Kidney (tissue), 22 donors: ENCODE data around the gene ZNF687. TPM values are rescaled to one million over a fixed set of nuclear protein-coding genes. Genes with fewer than 3 reads are reported as not detected.

Source experiments
- DNase-seq, 5 donors: peaks; one replicate each; pipeline ENCODE4 v3.0.0-alpha.2; 2013 to 2020
- FAIRE-seq: peaks from 2 replicates; lab custom pipeline; 2012; peaks lifted over from hg19 to GRCh38; lab: Jason Lieb, UNC
- H3K27ac ChIP-seq, 2 donors: one replicate each; pipeline ENCODE4 v1.7.0; 2013; ENCODE audit warnings: low read depth in 2 of 2, low read length in 2 of 2, inconsistent platforms in 1 of 2
- H3K27me3 ChIP-seq: one replicate; pipeline ENCODE4 v1.7.1; 2013; ENCODE audit warnings: low read length, inconsistent platforms; ENCODE audit not compliant: control insufficient read depth, insufficient read depth
- H3K36me3 ChIP-seq, 3 donors: one replicate each; pipeline versions ENCODE4 v1.7.0 to v1.7.1; 2013; ENCODE audit warnings: low read length in 3 of 3, control low read depth in 1 of 3, inconsistent platforms in 1 of 3; ENCODE audit not compliant: insufficient read depth in 3 of 3, control insufficient read depth in 2 of 3
- H3K4me1 ChIP-seq, 3 donors: one replicate each; pipeline versions ENCODE4 v1.7.0 to v1.7.1; 2013; ENCODE audit warnings: low read length in 3 of 3, inconsistent platforms in 1 of 3, low read depth in 1 of 3; ENCODE audit not compliant: control insufficient read depth in 2 of 3, insufficient read depth in 2 of 3
- H3K4me3 ChIP-seq, 3 donors: one replicate each; pipeline versions ENCODE4 v1.7.0 to v1.8.1; 2013; ENCODE audit warnings: low read length in 3 of 3, control low read depth in 1 of 3, inconsistent platforms in 1 of 3
- H3K9ac ChIP-seq, 3 donors: one replicate each; pipeline versions ENCODE4 v1.7.0 to v1.7.1; 2013; ENCODE audit warnings: low read length in 3 of 3, control low read depth in 1 of 3, inconsistent platforms in 1 of 3
- H3K9me3 ChIP-seq, 3 donors: one replicate each; pipeline versions ENCODE4 v1.7.0 to v1.7.1; 2013; ENCODE audit warnings: low read length in 3 of 3, control low read depth in 1 of 3, inconsistent platforms in 1 of 3; ENCODE audit not compliant: control insufficient read depth in 2 of 3, insufficient read depth in 1 of 3
- CTCF ChIP-seq: IDR thresholded peaks from 3 replicates; pipeline ENCODE4 v1.5.1; 2012; ENCODE audit warnings: mild to moderate bottlenecking, moderate library complexity, borderline replicate concordance; ENCODE audit not compliant: insufficient read depth; ENCODE audit errors: extremely low read depth
- intact Hi-C: fragments of 100-400 bp; cut with DNase I; formaldehyde crosslinking; loops from one replicate; pipeline ENCODE4 v1.11.1; 2022
- long read RNA-seq, 10 donors: library from polyadenylated mRNA in 1 of 10; unstranded in 1 of 10; transcript quantifications; one replicate each; pipeline ENCODE4 v2.0.0 and lab custom pipeline, GENCODE V29; 2021 to 2026
- polyA plus RNA-seq: library from polyadenylated mRNA; stranded (reverse); fragments of 350-450 nt; fragmentation: Illumina TruSeq; extraction: RNeasy Lipid Tissue Mini Kit (QIAGEN cat#74804); gene quantifications from one replicate; pipeline ENCODE4 v1.2.3, GENCODE V29; 2014; ENCODE audit warnings: low read depth, low replicate concordance; ENCODE audit not compliant: insufficient read depth
- total RNA-seq: library from RNA; stranded (reverse); fragmentation: NEBNext Ultra II Directional; extraction: Animal tissue kit (Norgen Biotek cat#: 25700); gene quantifications from one replicate; pipeline ENCODE4 v1.2.1, GENCODE V29; 2021
- donor health status: control.
- donor health status: control.
- donor health status: control.
- donor health status: control.
- donor health status: control.
- donor health status: DM: yes; HTN: yes; CAD: no.
- donor health status: Normal renal cell carcinoma (clear cell type).

The ZNF687 gene
- total RNA-seq (30.3 TPM), polyA plus RNA-seq (8.5 TPM)
- long read RNA-seq, donor 1, partial matches to known transcripts: 0 of 4 reads
- long read RNA-seq, donor 1, other reads (novel, unspliced or antisense): 0 of 4 reads
- long read RNA-seq, donor 2, full-length matches to known transcripts: 6 of 34 reads
- long read RNA-seq, donor 2, partial matches to known transcripts: 28 of 34 reads
- long read RNA-seq, donor 2, other reads (novel, unspliced or antisense): 0 of 34 reads
- long read RNA-seq, donor 3, full-length matches to known transcripts: 6 of 6 reads
- long read RNA-seq, donor 3, partial matches to known transcripts: 0 of 6 reads
- long read RNA-seq, donor 3, other reads (novel, unspliced or antisense): 0 of 6 reads
- long read RNA-seq, donor 4, partial matches to known transcripts: 0 of 2 reads
- long read RNA-seq, donor 4, other reads (novel, unspliced or antisense): 0 of 2 reads
- long read RNA-seq, donor 5, partial matches to known transcripts: 0 of 1 reads
- long read RNA-seq, donor 5, other reads (novel, unspliced or antisense): 0 of 1 reads
- long read RNA-seq, donor 6, partial matches to known transcripts: 5 of 9 reads
- long read RNA-seq, donor 6, other reads (novel, unspliced or antisense): 0 of 9 reads
- long read RNA-seq, donor 7, partial matches to known transcripts: 3 of 5 reads
- long read RNA-seq, donor 7, other reads (novel, unspliced or antisense): 2 of 5 reads
- long read RNA-seq, donor 8, partial matches to known transcripts: 6 of 9 reads
- long read RNA-seq, donor 8, other reads (novel, unspliced or antisense): 0 of 9 reads
- long read RNA-seq, donor 9: 0 reads
- long read RNA-seq, donor 10, partial matches to known transcripts: 0 of 4 reads
- long read RNA-seq, donor 10, other reads (novel, unspliced or antisense): 0 of 4 reads

- TF ChIP-seq CTCF: no peak
- intact Hi-C loops: no loop called here
- H3K4me1 ChIP-seq: peaks cover 0 to 15% (median 0%) of the 10 kb centered on the region in 3 donors
- peak within 1 kb of the TSS; percentile 98 to 100 for H3K27ac ChIP-seq
- FAIRE-seq (peak; percentile 97), DNase-seq (peak; percentile 100)
- peak within 1 kb of the TSS; percentile 86 to 98 (median 94) for H3K9ac ChIP-seq
- no peaks in the 10 kb centered on the region for H3K9me3 ChIP-seq
- peaks cover 0 to 14% (median 2%) of the 10 kb centered on the region in 3 donors for H3K36me3 ChIP-seq
- H3K4me3 ChIP-seq: peak within 1 kb of the TSS; percentile 93 to 97 (median 96)
- H3K27me3 ChIP-seq: no peaks in the 10 kb centered on the region
Observed at GRCh38 chr1:151281969-151282882, at the start of gene ZNF687. ZNF687 (plus strand) TSS chr1:151282299; CDS start chr1:151286292, 3,993 bp downstream.

GRCh38 chr1:151235235-151235634 is 46.9 kb upstream of the ZNF687 start:
- Histone ChIP-seq H3K36me3 (peaks cover 22 to 80% (median 47%) of the 10 kb centered on the region in 3 donors), H3K27ac (no peak overlapping the region), H3K4me3 (no peak overlapping the region), H3K27me3 (no peaks in the 10 kb centered on the region), H3K9me3 (no peaks in the 10 kb centered on the region), H3K9ac (no peak overlapping the region), H3K4me1 (no peaks in the 10 kb centered on the region)
- DNase-seq (no peak), FAIRE-seq (no peak)
- TF ChIP-seq CTCF: no peak
- intact Hi-C loops: no loop called here

- Histone ChIP-seq H3K4me3 (no peak overlapping the region), H3K9me3 (no peaks in the 10 kb centered on the region), H3K27ac (no peak overlapping the region), H3K27me3 (no peaks in the 10 kb centered on the region), H3K9ac (no peak overlapping the region), H3K4me1 (no peaks in the 10 kb centered on the region), H3K36me3 (peaks cover 27 to 70% (median 44%) of the 10 kb centered on the region in 3 donors)
- FAIRE-seq (no peak), DNase-seq (no peak)
- intact Hi-C loops: no loop called here
- TF ChIP-seq CTCF: no peak
Observed at GRCh38 chr1:151237678-151238466, 44.2 kb upstream of the ZNF687 start.
